HEK293 (cell line): Measurements from ENCODE around the gene TOPBP1.

Source experiments
- CTCF ChIA-PET: fragments of 350-600 bp; formaldehyde crosslinking; extraction: SDS; loops from one replicate; lab custom pipeline; 2021; ENCODE audit warnings: antibody characterized with exemption; lab: Yijun Ruan, JAX
- POLR2A ChIA-PET: fragments of 300-600 bp; formaldehyde crosslinking; extraction: SDS; loops from one replicate; lab custom pipeline; 2020; ENCODE audit warnings: antibody characterized with exemption, inconsistent platforms; lab: Yijun Ruan, JAX
- H3K27ac ChIP-seq: fragments of 200-500 bp; sonication (Bioruptor generic); 2 replicates; pipeline ENCODE4 v1.5.1; 2014; ENCODE audit warnings: low read depth, low read length, control low read depth, inconsistent platforms; ENCODE audit errors: extremely low read depth
- H3K36me3 ChIP-seq, 2 experiments: fragments of 200-500 bp in 1 of 2; sonication (Bioruptor generic) in 1 of 2; 1 replicate in 1 of 2; 2 replicates in 1 of 2; pipeline ENCODE4 v1.5.1; 2014 to 2017; ENCODE audit warnings: inconsistent platforms in 2 of 2, low read length in 2 of 2; ENCODE audit not compliant: control insufficient read depth in 2 of 2, insufficient read depth in 1 of 2
- H3K4me1 ChIP-seq: fragments of 200-500 bp; sonication (Bioruptor generic); 2 replicates; pipeline ENCODE4 v1.5.1; 2014; ENCODE audit warnings: mild to moderate bottlenecking, low read length, inconsistent platforms; ENCODE audit not compliant: control insufficient read depth, insufficient read depth
- H3K4me3 ChIP-seq: 2 replicates; pipeline ENCODE4 v1.5.1; 2011; ENCODE audit warnings: low read depth, mild to moderate bottlenecking, control low read depth, low read length, moderate library complexity
- H3K9me3 ChIP-seq: fragments of 200-500 bp; sonication (Bioruptor generic); 2 replicates; pipeline ENCODE4 v1.5.1; 2014; ENCODE audit warnings: low read depth, low read length, inconsistent platforms; ENCODE audit not compliant: control insufficient read depth, insufficient read depth
- HIC1 ChIP-seq: fragments of 450-650 bp; formaldehyde crosslinking; IDR thresholded peaks from 2 replicates; pipeline ENCODE4 v1.5.1; 2016; ENCODE audit warnings: missing biosample characterization, missing genetic modification characterization
- KLF16 ChIP-seq: fragments of 450-650 bp; formaldehyde crosslinking; IDR thresholded peaks from 2 replicates; pipeline ENCODE4 v1.5.1; 2017; ENCODE audit warnings: missing biosample characterization, missing genetic modification characterization
- KLF7 ChIP-seq: fragments of 450-650 bp; formaldehyde crosslinking; IDR thresholded peaks from 2 replicates; pipeline ENCODE4 v1.5.1; 2016; ENCODE audit warnings: missing biosample characterization, missing genetic modification characterization, borderline replicate concordance
- KLF9 ChIP-seq: fragments of 450-650 bp; formaldehyde crosslinking; IDR thresholded peaks from 2 replicates; pipeline ENCODE4 v1.5.1; 2016; ENCODE audit warnings: missing biosample characterization, missing genetic modification characterization, low read depth
- PBX3 ChIP-seq: sonication (generic); formaldehyde crosslinking; IDR thresholded peaks from 2 replicates; pipeline ENCODE4 v1.8.1; 2022; ENCODE audit warnings: mild to moderate bottlenecking, moderate library complexity, missing genetic modification reagents
- SP3 ChIP-seq: fragments of 450-650 bp; formaldehyde crosslinking; IDR thresholded peaks from 2 replicates; pipeline ENCODE4 v1.5.1; 2016; ENCODE audit warnings: missing biosample characterization, missing genetic modification characterization
- ZBTB11 ChIP-seq: fragments of 450-650 bp; formaldehyde crosslinking; conservative IDR thresholded peaks from 2 replicates; pipeline ENCODE4 v1.5.1; 2016; ENCODE audit warnings: low read depth, missing biosample characterization, missing genetic modification characterization
- ZBTB49 ChIP-seq: fragments of 450-650 bp; formaldehyde crosslinking; IDR thresholded peaks from 2 replicates; pipeline ENCODE4 v1.5.1; 2016; ENCODE audit warnings: missing biosample characterization, missing genetic modification characterization, low read depth
- ZEB2 ChIP-seq: fragments of 450-650 bp; formaldehyde crosslinking; IDR thresholded peaks from 2 replicates; pipeline ENCODE4 v1.5.1; 2016; ENCODE audit warnings: missing biosample characterization, missing genetic modification characterization
- ZFP37 ChIP-seq: fragments of 450-650 bp; formaldehyde crosslinking; IDR thresholded peaks from 2 replicates; pipeline ENCODE4 v1.5.1; 2016; ENCODE audit warnings: missing biosample characterization, missing genetic modification characterization
- ZNF155 ChIP-seq: fragments of 450-650 bp; formaldehyde crosslinking; IDR thresholded peaks from 2 replicates; pipeline ENCODE4 v1.5.1; 2016; ENCODE audit warnings: missing biosample characterization, missing genetic modification characterization
- ZNF23 ChIP-seq: fragments of 450-650 bp; formaldehyde crosslinking; IDR thresholded peaks from 2 replicates; pipeline ENCODE4 v1.5.1; 2016; ENCODE audit warnings: missing biosample characterization, missing genetic modification characterization, borderline replicate concordance
- ZNF341 ChIP-seq: fragments of 450-650 bp; formaldehyde crosslinking; IDR thresholded peaks from 2 replicates; pipeline ENCODE4; 2016; ENCODE audit warnings: low read depth, missing biosample characterization, missing genetic modification characterization
- ZNF404 ChIP-seq: fragments of 450-650 bp; formaldehyde crosslinking; IDR thresholded peaks from 2 replicates; pipeline ENCODE4 v1.5.1; 2017; ENCODE audit warnings: missing biosample characterization, missing genetic modification characterization
- ZNF433 ChIP-seq: fragments of 450-650 bp; formaldehyde crosslinking; IDR thresholded peaks from 2 replicates; pipeline ENCODE4 v1.5.1; 2016; ENCODE audit warnings: missing biosample characterization, missing genetic modification characterization, low read depth
- ZNF473 ChIP-seq: fragments of 450-650 bp; formaldehyde crosslinking; IDR thresholded peaks from 2 replicates; pipeline ENCODE4 v1.5.1; 2017; ENCODE audit warnings: missing biosample characterization, missing genetic modification characterization
- ZNF488 ChIP-seq: fragments of 450-650 bp; formaldehyde crosslinking; IDR thresholded peaks from 2 replicates; pipeline ENCODE4 v1.5.1; 2016; ENCODE audit warnings: missing biosample characterization, missing genetic modification characterization
- ZNF510 ChIP-seq: fragments of 450-650 bp; formaldehyde crosslinking; IDR thresholded peaks from 2 replicates; pipeline ENCODE4 v1.5.1; 2018; ENCODE audit warnings: mild to moderate bottlenecking, missing genetic modification characterization, missing biosample characterization; ENCODE audit not compliant: insufficient replicate concordance
- ZNF513 ChIP-seq: fragments of 450-650 bp; IDR thresholded peaks from 2 replicates; pipeline ENCODE4 v1.5.1; 2018; ENCODE audit warnings: missing biosample characterization, missing genetic modification characterization
- ZSCAN30 ChIP-seq: fragments of 450-650 bp; IDR thresholded peaks from 2 replicates; pipeline ENCODE4 v1.5.1; 2018; ENCODE audit warnings: missing biosample characterization, mild to moderate bottlenecking, missing genetic modification characterization, moderate library complexity
- ZSCAN5A ChIP-seq: fragments of 450-650 bp; formaldehyde crosslinking; IDR thresholded peaks from 2 replicates; pipeline ENCODE4 v1.5.1; 2016; ENCODE audit warnings: missing biosample characterization, missing genetic modification characterization

TOPBP1 gene

GRCh38 chr3:133709139-133709750 is 47.5 kb upstream of the TOPBP1 start:
- H3K36me3 ChIP-seq = no peaks in the 10 kb centered on the region
- no peaks in the 10 kb centered on the region for H3K9me3 ChIP-seq
- POLR2A ChIA-PET = no interaction called here
- H3K4me3 ChIP-seq = no peak overlapping the region
- TF ChIP-seq KLF7 (tag by site-specific recombination) = no peak
- TF ChIP-seq ZNF513 (tag by site-specific recombination) = no peak
- no peak for TF ChIP-seq ZNF473 (tag by site-specific recombination)
- TF ChIP-seq ZFP37 (tag by site-specific recombination) = no peak
- no peak for TF ChIP-seq SP3 (tag by site-specific recombination)
- no peak for TF ChIP-seq HIC1 (tag by site-specific recombination)
- no peak for TF ChIP-seq ZEB2 (tag by site-specific recombination)
- TF ChIP-seq ZSCAN5A (tag by site-specific recombination) = no peak
- TF ChIP-seq KLF9 (tag by site-specific recombination) = no peak
- no peak for TF ChIP-seq ZBTB11 (tag by site-specific recombination)
- no peak for TF ChIP-seq ZSCAN30 (tag by site-specific recombination)
- TF ChIP-seq ZNF404 (tag by site-specific recombination) = no peak
- CTCF ChIA-PET = no interaction called here
- H3K4me1 ChIP-seq = no peaks in the 10 kb centered on the region
- H3K27ac ChIP-seq = no peak overlapping the region

GRCh38 chr3:133706033-133706432 is 44.3 kb upstream of the TOPBP1 start:
- H3K4me1 ChIP-seq = no peaks in the 10 kb centered on the region
- CTCF ChIA-PET = no interaction called here
- no peak overlapping the region for H3K4me3 ChIP-seq
- H3K36me3 ChIP-seq = no peaks in the 10 kb centered on the region
- H3K9me3 ChIP-seq = no peaks in the 10 kb centered on the region
- TF ChIP-seq ZNF433 (tag by site-specific recombination) (no peak), PBX3 (CRISPR knock-in tag) (no peak), ZNF341 (tag by site-specific recombination) (no peak), ZNF488 (tag by site-specific recombination) (no peak), ZNF510 (tag by site-specific recombination) (no peak), ZNF23 (tag by site-specific recombination) (no peak), ZBTB49 (tag by site-specific recombination) (no peak), ZNF155 (no peak), KLF16 (tag by site-specific recombination) (no peak)
- TF ChIP-seq, all 188 proteins: peak for 0
- POLR2A ChIA-PET = no interaction called here
- no peak overlapping the region for H3K27ac ChIP-seq
